Mononuclear cell (primary cell): ENCODE data around the gene EFCAB14. TPM values are rescaled to one million over a fixed set of nuclear protein-coding genes. Genes with fewer than 3 reads are reported as not detected.
"Not testable (repeated sequence)": the region's sequence is repeated elsewhere in the genome, so short reads cannot be mapped to it uniquely, and the experiment has no call there.

Experiments used
- H3K27me3 ChIP-seq: 2 replicates; pipeline ENCODE4 v1.6.0; 2011; ENCODE audit warnings: low read length, control low read depth; ENCODE audit not compliant: insufficient read depth
- H3K4me1 ChIP-seq: 2 replicates; pipeline ENCODE4 v1.5.1; 2011; ENCODE audit warnings: mild to moderate bottlenecking, low read length, control low read depth; ENCODE audit not compliant: insufficient read depth
- H3K4me3 ChIP-seq: 2 replicates; pipeline ENCODE4 v1.5.1; 2011; ENCODE audit warnings: mild to moderate bottlenecking, low read length, moderate library complexity
- H3K9me3 ChIP-seq: 2 replicates; pipeline ENCODE4 v1.5.1; 2011; ENCODE audit warnings: low read depth, mild to moderate bottlenecking, control low read depth, low read length
- total RNA-seq: library from RNA; depleted of rRNA; stranded (reverse); fragments of >200 nt; gene quantifications from one replicate; pipeline ENCODE4 v1.2.3, GENCODE V29; 2012

Gene EFCAB14
- total RNA-seq, 1 donor = 76.0 TPM

GRCh38 chr1:46703927-46704641 lies 14.8 kb downstream of the EFCAB14 start:
- Histone ChIP-seq H3K4me1 (peaks cover 16% of the 10 kb centered on the region), H3K27me3 (no peaks in the 10 kb centered on the region), H3K4me3 (no peak overlapping the region)

DNA sequence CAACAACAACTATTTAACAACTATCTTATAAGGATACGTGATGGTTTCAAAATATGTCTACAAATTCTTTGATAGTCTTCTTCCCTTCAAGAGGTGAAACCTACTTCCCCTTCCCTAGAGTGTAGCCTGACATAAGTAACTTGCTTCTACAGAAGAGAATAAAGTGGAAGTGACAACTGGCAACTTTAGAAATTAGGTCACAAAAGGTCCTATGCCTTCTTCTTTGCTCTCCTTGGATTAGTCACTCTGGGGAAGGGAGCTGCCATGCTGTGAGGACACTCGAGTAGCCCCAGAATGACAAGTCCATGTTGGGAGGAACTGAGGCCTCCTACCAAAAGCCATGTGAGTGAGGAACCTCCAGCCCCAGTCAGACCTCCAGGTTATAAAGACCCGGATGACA lies 19.2 kb downstream of the EFCAB14 start:
- Histone ChIP-seq H3K9me3 (no peaks in the 10 kb centered on the region), H3K27me3 (no peaks in the 10 kb centered on the region), H3K4me3 (no peak overlapping the region), H3K4me1 (peaks cover 16% of the 10 kb centered on the region)

More at GRCh38 chr1:46703927-46704641, 14.8 kb downstream of the EFCAB14 start:
- H3K9me3 ChIP-seq = no peaks in the 10 kb centered on the region

GRCh38 chr1:46697053-46697452 lies 21.9 kb downstream of the EFCAB14 start:
- peaks cover 16% of the 10 kb centered on the region for H3K4me1 ChIP-seq
- no peaks in the 10 kb centered on the region for H3K27me3 ChIP-seq
- no peaks in the 10 kb centered on the region for H3K9me3 ChIP-seq
- no peak overlapping the region for H3K4me3 ChIP-seq

DNA sequence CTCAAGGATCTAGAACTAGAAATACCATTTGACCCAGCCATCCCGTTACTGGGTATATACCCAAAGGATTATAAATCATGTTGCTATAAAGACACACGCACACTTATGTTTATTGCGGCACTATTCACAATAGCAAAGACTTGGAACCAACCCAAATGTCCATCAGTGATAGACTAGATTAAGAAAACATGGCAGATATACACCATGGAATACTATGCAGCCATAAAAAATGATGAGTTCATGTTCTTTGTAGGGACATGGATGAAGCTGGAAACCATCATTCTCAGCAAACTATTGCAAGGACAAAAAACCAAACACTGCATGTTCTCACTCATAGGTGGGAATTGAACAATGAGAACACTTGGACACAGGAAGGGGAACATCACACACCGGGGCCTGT lies 24.2 kb downstream of the EFCAB14 start:
- not testable (repeated sequence) for H3K4me1 ChIP-seq, H3K27me3 ChIP-seq, H3K4me3 ChIP-seq, H3K9me3 ChIP-seq

- Histone ChIP-seq H3K4me3 (no peak overlapping the region), H3K4me1 (no peaks in the 10 kb centered on the region), H3K27me3 (no peaks in the 10 kb centered on the region), H3K9me3 (no peaks in the 10 kb centered on the region)
Measured at GRCh38 chr1:46692811-46693770, 25.8 kb downstream of the EFCAB14 start.

DNA sequence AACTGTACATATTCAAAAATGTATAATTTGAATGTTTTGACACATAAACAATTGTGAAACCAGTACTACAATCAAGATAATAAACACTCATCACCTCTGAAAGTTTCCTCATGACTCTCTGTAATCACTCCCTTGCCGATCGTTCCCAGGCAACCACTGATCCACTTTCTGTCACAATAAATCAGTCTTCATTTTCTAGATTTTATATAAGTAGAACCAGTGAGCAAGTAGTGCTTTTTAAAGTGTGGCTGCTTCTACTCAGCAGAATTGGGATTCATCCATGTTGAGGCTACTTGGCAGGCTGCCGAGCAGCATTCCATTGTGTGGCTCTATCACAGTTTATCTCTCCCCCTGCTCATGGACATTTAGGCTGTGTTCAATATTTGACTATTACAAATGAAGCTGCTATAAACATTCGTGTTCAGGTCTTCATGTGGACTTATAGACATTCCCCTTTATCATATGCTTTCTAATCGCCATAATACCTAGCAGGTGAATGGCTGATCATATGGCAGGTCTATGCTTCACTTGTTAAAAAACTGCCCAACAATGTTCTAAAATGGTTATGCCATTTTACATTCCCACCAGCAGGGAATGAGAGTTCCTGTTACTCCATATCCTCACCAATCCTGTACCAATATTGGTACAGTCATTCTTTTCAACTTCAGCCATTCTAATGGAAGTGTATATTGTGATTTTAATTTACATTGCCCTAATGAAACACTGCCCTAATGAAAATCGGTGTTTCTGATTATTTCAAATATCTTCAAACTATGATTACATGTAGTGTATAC lies 26.7 kb downstream of the EFCAB14 start:
- Histone ChIP-seq H3K4me3 (no peak overlapping the region), H3K9me3 (no peaks in the 10 kb centered on the region), H3K4me1 (peaks cover 8% of the 10 kb centered on the region), H3K27me3 (no peaks in the 10 kb centered on the region)

GRCh38 chr1:46690931-46691421 lies 27.9 kb downstream of the EFCAB14 start:
- Histone ChIP-seq H3K27me3 (no peaks in the 10 kb centered on the region), H3K4me3 (no peak overlapping the region), H3K9me3 (no peaks in the 10 kb centered on the region), H3K4me1 (peaks cover 12% of the 10 kb centered on the region)

- Histone ChIP-seq H3K9me3 (no peaks in the 10 kb centered on the region), H3K4me1 (peaks cover 12% of the 10 kb centered on the region), H3K4me3 (no peak overlapping the region), H3K27me3 (no peaks in the 10 kb centered on the region)
Measured at GRCh38 chr1:46689897-46690296, 29.0 kb downstream of the EFCAB14 start.

DNA sequence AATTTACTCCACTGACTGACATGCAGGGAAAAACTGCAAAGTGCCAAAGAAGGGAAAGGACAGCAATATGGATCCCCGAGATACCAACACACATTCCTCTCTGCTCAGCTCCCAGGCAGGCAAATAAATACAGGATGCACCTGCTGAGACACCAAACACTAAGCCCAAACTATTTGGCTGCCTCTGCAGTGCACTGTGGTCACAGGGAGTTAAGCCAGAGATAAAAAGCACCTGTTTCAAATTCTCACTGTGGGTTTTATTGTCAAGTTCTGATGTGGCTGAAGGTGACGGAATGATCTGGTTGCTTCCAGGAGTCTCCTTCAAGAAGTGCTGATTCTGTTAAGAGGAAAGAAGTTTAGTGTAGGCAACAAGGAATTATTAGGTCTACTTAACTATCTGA lies 29.6 kb downstream of the EFCAB14 start:
- Histone ChIP-seq H3K27me3 (no peaks in the 10 kb centered on the region), H3K4me3 (no peak overlapping the region), H3K4me1 (peaks cover 12% of the 10 kb centered on the region), H3K9me3 (no peaks in the 10 kb centered on the region)

- Histone ChIP-seq H3K27me3 (no peaks in the 10 kb centered on the region), H3K4me3 (no peak overlapping the region), H3K9me3 (no peaks in the 10 kb centered on the region), H3K4me1 (peaks cover 12% of the 10 kb centered on the region)
Measured at GRCh38 chr1:46687921-46688509, 30.9 kb downstream of the EFCAB14 start.

DNA sequence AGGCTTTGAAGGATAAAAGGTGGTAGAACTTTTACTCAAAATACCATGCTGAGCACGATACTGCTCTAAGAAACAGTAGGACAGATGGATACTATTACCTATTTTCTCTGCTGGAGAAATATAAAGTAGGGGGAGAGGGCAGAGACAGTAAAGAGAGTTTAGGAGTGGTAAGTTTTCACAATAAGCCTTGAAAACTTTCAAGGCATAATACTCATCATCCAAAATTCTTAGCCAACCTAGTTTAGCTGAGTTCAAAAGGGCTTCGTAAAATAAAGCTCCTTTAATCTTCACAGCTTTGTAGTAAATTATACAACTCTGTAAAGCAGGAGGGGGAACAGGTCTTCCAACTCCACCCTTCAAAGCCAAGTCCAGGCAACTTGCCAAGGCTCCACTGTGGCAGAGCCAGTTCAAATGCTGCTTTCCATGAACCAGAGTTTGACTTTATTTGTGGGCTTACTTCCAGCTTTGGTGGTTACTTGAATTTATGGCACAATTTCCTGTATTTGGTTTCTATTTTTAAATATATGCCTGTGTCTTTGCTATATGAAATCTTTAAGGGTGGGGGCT lies 31.7 kb downstream of the EFCAB14 start:
- Histone ChIP-seq H3K9me3 (no peaks in the 10 kb centered on the region), H3K4me3 (no peak overlapping the region), H3K4me1 (peaks cover 12% of the 10 kb centered on the region), H3K27me3 (no peaks in the 10 kb centered on the region)

DNA sequence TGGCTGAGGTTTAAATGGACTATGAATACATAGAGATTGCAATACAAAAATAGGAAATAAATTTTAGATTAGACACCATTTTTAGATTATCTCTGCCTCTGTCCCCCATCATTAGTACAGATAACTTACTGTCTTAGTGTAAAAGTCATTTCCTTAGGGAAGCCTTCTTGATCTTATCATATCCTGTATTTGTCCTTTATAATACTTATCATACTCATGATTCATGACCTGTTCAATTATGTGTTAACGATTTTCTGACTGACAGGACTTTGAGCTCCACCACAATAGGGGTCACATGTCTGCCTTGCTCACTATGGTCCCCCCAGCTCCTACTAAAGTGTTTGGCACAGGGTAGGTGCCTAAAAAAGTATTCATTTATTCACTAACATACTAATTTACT lies 32.7 kb downstream of the EFCAB14 start:
- Histone ChIP-seq H3K27me3 (no peaks in the 10 kb centered on the region), H3K4me1 (peaks cover 12% of the 10 kb centered on the region), H3K9me3 (no peaks in the 10 kb centered on the region), H3K4me3 (no peak overlapping the region)

DNA sequence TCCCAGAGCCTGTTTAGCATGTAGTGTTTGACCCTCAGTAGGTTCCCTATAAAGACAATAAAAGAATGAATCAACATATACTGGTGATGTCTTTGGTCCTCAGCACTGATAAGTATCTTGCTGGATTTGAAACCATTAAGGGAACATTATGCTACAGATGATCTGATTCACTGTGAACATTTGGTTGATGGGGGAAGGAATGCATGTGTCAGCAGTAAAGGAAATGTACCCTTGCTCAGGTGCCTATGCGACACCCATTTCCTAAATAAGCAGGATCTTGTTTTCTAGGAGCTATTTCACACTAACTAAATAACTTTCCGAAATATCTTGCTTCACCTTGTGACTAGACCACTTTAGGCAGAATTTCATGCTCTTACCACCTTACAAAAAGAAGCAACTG lies 34.2 kb downstream of the EFCAB14 start:
- Histone ChIP-seq H3K4me3 (no peak overlapping the region), H3K27me3 (no peaks in the 10 kb centered on the region), H3K4me1 (peaks cover 12% of the 10 kb centered on the region), H3K9me3 (no peaks in the 10 kb centered on the region)

DNA sequence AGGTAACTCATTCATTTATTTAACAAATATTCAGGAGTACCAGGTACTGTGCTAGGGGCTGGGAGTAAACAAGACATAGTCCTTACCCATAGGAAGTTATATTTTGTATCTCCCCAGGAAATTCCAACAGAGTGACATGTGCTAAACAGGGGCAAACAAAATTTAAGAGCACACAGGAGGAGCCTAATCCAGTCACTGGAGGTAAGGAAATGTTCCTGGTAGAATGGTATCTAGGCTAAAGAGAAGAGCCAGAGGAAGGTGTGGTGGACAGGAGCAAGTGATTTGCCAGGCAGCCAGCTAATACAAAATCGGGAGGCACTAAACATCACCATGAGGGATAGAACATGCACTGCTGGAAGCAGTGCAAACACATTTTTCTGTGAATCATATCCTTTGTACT lies 36.9 kb downstream of the EFCAB14 start:
- no peaks in the 10 kb centered on the region for H3K9me3 ChIP-seq
- no peaks in the 10 kb centered on the region for H3K27me3 ChIP-seq
- no peak overlapping the region for H3K4me3 ChIP-seq
- H3K4me1 ChIP-seq = peaks cover 3% of the 10 kb centered on the region
